ENCODE data around the gene STRA6.

The STRA6 gene

GRCh38 chr15:74132681-74133651 lies 69.6 kb downstream of the STRA6 start:
- DNase-seq (ENCODE audit: low read depth) = no peak

GRCh38 chr15:74131628-74132413 lies 70.8 kb downstream of the STRA6 start:
- no peak for DNase-seq (ENCODE audit: low read depth)

GRCh38 chr15:74130849-74131627 lies 71.5 kb downstream of the STRA6 start:
- no peak for DNase-seq (ENCODE audit: low read depth)

- no peak for DNase-seq (ENCODE audit: low read depth)
Measured at GRCh38 chr15:74130155-74130848, 72.3 kb downstream of the STRA6 start, which contains the start of gene ISLR2. TSS of gene ISLR2 (plus strand) at chr15:74130586. CDS start at chr15:74132755, 2,169 bp downstream.

GRCh38 chr15:74129586-74130154 lies 72.9 kb downstream of the STRA6 start:
- no peak for DNase-seq (ENCODE audit: low read depth)
